MCF 10A (cell line): ENCODE results near the gene PIP5K1A. TPM values are rescaled to one million over a fixed set of nuclear protein-coding genes. Genes with fewer than 3 reads are reported as not detected.

ENCODE experiments used
- BruUV-seq: library from RNA; stranded (reverse); fragments of 400-500 nt; replicated peaks from 2 replicates; lab custom pipeline; 2021; lab: Mats Ljungman, UMichigan
- CTCF ChIA-PET: fragments of 300-600 bp; sonication (Branson Sonifier 250); formaldehyde crosslinking; extraction: SDS; loops from one replicate; lab custom pipeline; 2021; ENCODE audit warnings: antibody characterized with exemption, inconsistent platforms; lab: Yijun Ruan, JAX
- POLR2A ChIA-PET: fragments of 300-600, 350-650 bp; sonication (Branson Sonifier 250); formaldehyde crosslinking; extraction: SDS; loops from one replicate; lab custom pipeline; 2020; ENCODE audit warnings: antibody characterized with exemption, inconsistent platforms; lab: Yijun Ruan, JAX
- DNase-seq: peaks from one replicate; pipeline ENCODE4 v3.0.0-alpha.2; 2018; ENCODE audit not compliant: unreplicated experiment
- H3K27ac Mint-ChIP-seq: one replicate; pipeline ENCODE4 v1.8.0; 2022; ENCODE audit warnings: mild to moderate bottlenecking, low read depth, mixed read lengths; ENCODE audit not compliant: unreplicated experiment
- H3K27me3 Mint-ChIP-seq: one replicate; pipeline ENCODE4 v1.8.0; 2022; ENCODE audit warnings: mixed read lengths; ENCODE audit not compliant: insufficient read depth, unreplicated experiment
- H3K36me3 Mint-ChIP-seq: one replicate; pipeline ENCODE4 v1.8.0; 2022; ENCODE audit warnings: mild to moderate bottlenecking, moderate library complexity, mixed read lengths; ENCODE audit not compliant: insufficient read depth, unreplicated experiment
- H3K4me1 Mint-ChIP-seq: one replicate; pipeline ENCODE4 v1.8.0; 2022; ENCODE audit warnings: mixed read lengths; ENCODE audit not compliant: insufficient read depth, unreplicated experiment
- H3K4me3 Mint-ChIP-seq: one replicate; pipeline ENCODE4 v1.8.0; 2022; ENCODE audit warnings: mild to moderate bottlenecking, moderate library complexity, mixed read lengths; ENCODE audit not compliant: unreplicated experiment
- H3K9me3 Mint-ChIP-seq: one replicate; pipeline ENCODE4 v1.8.0; 2022; ENCODE audit warnings: mixed read lengths; ENCODE audit not compliant: unreplicated experiment
- intact Hi-C: fragments of 100-400 bp; cut with micrococcal nuclease; formaldehyde crosslinking; loops from 2 replicates; pipeline ENCODE4 v1.14.1; 2022
- total RNA-seq: library from RNA; stranded (reverse); gene quantifications from 2 replicates; pipeline ENCODE4 v1.2.3, GENCODE V29; 2022
- TF ChIP-seq, protein P1 (sequence below): fragments of 200-600 bp; IDR thresholded peaks from one replicate; pipeline ENCODE4 v1.8.0; 2022; ENCODE audit warnings: antibody characterized with exemption, mild to moderate bottlenecking; ENCODE audit not compliant: unreplicated experiment

PIP5K1A gene
- total RNA-seq, 1 experiment from 2014 or later: 163 TPM

DNA sequence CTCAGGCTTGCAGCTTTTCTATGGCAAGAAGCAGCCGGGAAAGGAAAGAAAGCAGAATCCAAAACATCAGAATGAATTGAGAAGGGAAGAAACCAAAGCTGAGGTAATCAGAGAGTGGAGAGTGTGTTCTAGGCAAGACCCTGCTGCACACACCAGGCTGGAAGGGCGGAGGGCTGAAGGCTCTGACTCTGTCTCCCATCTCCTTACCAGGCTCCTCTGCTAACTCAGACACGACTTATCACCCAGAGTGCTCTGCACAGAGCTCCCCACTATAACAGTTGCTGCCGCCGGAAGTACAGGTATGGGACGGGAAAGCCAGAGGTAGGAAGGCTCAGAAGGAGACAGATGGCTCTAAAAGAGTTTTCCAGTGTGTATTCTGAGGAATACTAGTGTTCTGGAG is 31.2 kb upstream of the PIP5K1A start:
- no peaks in the 10 kb centered on the region for H3K9me3 Mint-ChIP-seq
- H3K4me1 Mint-ChIP-seq: peaks cover 25% of the 10 kb centered on the region
- DNase-seq: no peak
- H3K4me3 Mint-ChIP-seq: peak overlapping the region; percentile 87
- CTCF ChIA-PET: interaction anchor here (0.6 to 1.9 kb wide), 6 partner anchors 21 to 596 kb away, joined by 3 to 6 read pairs (median 4); partner anchors contain the start of gene VPS72
- no TSS peak for BruUV-seq
- H3K27me3 Mint-ChIP-seq: no peaks in the 10 kb centered on the region
- intact Hi-C loops: no loop called here
- peaks cover 40% of the 10 kb centered on the region for H3K36me3 Mint-ChIP-seq
- TF ChIP-seq, protein P1, sequence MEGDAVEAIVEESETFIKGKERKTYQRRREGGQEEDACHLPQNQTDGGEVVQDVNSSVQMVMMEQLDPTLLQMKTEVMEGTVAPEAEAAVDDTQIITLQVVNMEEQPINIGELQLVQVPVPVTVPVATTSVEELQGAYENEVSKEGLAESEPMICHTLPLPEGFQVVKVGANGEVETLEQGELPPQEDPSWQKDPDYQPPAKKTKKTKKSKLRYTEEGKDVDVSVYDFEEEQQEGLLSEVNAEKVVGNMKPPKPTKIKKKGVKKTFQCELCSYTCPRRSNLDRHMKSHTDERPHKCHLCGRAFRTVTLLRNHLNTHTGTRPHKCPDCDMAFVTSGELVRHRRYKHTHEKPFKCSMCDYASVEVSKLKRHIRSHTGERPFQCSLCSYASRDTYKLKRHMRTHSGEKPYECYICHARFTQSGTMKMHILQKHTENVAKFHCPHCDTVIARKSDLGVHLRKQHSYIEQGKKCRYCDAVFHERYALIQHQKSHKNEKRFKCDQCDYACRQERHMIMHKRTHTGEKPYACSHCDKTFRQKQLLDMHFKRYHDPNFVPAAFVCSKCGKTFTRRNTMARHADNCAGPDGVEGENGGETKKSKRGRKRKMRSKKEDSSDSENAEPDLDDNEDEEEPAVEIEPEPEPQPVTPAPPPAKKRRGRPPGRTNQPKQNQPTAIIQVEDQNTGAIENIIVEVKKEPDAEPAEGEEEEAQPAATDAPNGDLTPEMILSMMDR: no peak
- peak overlapping the region; percentile 97 for H3K27ac Mint-ChIP-seq
- POLR2A ChIA-PET: interaction anchor here (0.7 to 4.8 kb wide), 11 partner anchors 9 to 860 kb away, joined by 3 to 91 read pairs (median 10); partner anchors contain the start of genes C1orf56, MINDY1, PIP5K1A and SELENBP1

DNA sequence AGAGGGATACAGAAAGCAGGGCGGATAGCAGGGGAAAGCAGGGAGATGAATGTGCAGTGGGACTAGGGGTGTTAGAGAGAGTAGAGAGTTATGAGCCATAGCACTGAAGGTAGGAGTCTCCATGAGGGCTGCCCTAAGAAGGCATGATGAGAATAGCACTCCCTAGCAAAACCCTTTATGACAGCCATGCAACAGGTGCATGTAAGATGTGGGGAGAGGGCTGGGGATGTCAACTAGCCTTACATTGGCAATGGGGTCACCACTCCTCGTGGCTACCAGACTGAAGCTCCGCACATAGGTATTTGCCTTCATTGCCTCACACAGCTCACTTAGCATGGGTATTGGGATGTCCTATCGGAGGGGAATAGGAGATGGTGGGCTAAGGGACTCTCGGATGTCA is 27.2 kb upstream of the PIP5K1A start:
- ChIA-PET CTCF (interaction anchor here (0.5 to 2.0 kb wide), 13 partner anchors 16 to 608 kb away, joined by 3 to 7 read pairs (median 3); partner anchors contain the start of genes PI4KB, PSMB4 and PSMD4), POLR2A (interaction anchor here (0.6 to 2.3 kb wide), 2 partner anchors 18 to 1098 kb away, joined by 3 to 8 read pairs; partner anchors contain the start of gene VPS72)
- Mint-ChIP-seq H3K27ac (peak overlapping the region; percentile 20), H3K4me1 (peaks cover 9% of the 10 kb centered on the region), H3K36me3 (peaks cover 52% of the 10 kb centered on the region), H3K9me3 (no peaks in the 10 kb centered on the region), H3K4me3 (no peak overlapping the region), H3K27me3 (no peaks in the 10 kb centered on the region)
- no TSS peak for BruUV-seq
- DNase-seq: no peak
- TF ChIP-seq, protein P1: no peak
- intact Hi-C loops: no loop called here

DNA sequence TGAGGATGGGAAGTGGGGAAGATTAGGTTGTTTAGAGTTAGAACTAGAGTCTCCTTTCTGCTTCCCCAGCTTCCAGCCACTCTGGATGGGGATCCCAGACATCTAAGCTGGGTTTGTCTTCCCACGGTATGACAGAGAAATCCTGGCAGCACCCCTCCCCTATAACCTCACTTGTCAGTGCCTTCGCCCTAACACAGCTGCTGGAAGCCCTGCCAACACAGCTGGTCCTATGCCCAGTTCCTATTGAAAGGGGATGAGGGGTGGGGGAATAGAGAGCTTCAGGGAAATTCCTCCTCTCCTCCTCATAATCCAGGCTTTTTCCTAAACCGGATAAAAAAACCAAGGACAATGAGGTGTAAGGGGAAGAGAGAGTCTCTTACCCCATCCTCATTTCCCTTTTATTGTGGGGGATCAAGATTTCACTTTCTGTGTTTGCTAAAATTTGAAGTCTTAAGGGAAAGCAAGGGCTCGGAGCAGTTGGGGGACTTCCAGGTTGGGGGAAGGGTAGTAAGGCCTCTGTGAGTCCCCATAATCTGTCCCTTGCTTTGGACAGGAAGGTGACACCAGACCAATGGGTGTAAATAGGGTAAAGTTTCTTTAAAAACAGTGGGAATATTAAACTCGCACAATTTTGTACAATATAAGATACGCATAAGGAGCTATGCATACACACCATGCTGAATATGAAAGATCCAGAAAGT is 23.2 kb upstream of the PIP5K1A start:
- TF ChIP-seq, protein P1: no peak
- H3K36me3 Mint-ChIP-seq: peaks cover 63% of the 10 kb centered on the region
- POLR2A ChIA-PET: interaction anchor here (1.8 to 4.0 kb wide), 4 partner anchors 8 to 79 kb away, joined by 5 to 24 read pairs (median 12); partner anchors contain the start of genes LYSMD1, PSMD4, SCNM1 and VPS72
- CTCF ChIA-PET: interaction anchor here (0.5 to 1.3 kb wide), 12 partner anchors 10 to 195 kb away, joined by 3 to 5 read pairs (median 4); partner anchors contain the start of gene VPS72
- no TSS peak for BruUV-seq
- no peaks in the 10 kb centered on the region for H3K27me3 Mint-ChIP-seq
- H3K9me3 Mint-ChIP-seq: no peaks in the 10 kb centered on the region
- no peak overlapping the region for H3K4me3 Mint-ChIP-seq
- H3K4me1 Mint-ChIP-seq: no peaks in the 10 kb centered on the region
- intact Hi-C loops: no loop called here
- H3K27ac Mint-ChIP-seq: peak overlapping the region; percentile 7
- no peak for DNase-seq

DNA sequence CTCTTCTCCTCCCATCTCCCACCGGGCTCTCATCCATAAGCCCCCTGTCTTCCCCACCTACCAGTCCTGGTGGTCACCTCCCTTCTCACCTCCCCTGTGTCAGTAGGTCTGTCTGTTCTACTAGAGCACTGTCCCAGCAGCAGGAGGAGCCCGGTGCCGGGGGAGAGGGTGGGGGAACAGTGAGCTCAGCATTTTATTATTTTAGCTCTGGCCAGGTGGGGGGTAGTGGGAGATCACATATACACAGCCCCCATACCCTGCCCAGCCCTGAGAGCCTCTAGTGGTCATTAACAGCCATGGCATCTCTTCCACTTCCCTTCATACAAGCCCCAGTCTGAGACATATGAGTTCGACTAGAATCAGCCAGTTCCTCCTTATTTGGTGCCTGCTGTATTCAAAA is 22.5 kb upstream of the PIP5K1A start, which contains the start of gene TMOD4:
Gene TMOD4 (minus strand): TSS at position 119 of the 400 bp plus-strand sequence. CDS start 1,106 bp downstream, outside the sequence.
- Mint-ChIP-seq H3K36me3 (peaks cover 69% of the 10 kb centered on the region), H3K9me3 (no peaks in the 10 kb centered on the region), H3K27me3 (no peaks in the 10 kb centered on the region), H3K27ac (peak within 1 kb of the TSS; percentile 7), H3K4me3 (no peak within 1 kb of the TSS), H3K4me1 (no peaks in the 10 kb centered on the region)
- BruUV-seq: no TSS peak
- DNase-seq: no peak
- POLR2A ChIA-PET: interaction anchor here (1.0 to 4.0 kb wide), 4 partner anchors 9 to 24 kb away, joined by 3 to 24 read pairs (median 12); partner anchors contain the start of genes LYSMD1, SCNM1 and VPS72
- CTCF ChIA-PET: interaction anchor here (0.6 to 1.3 kb wide), 10 partner anchors 9 to 165 kb away, joined by 3 to 5 read pairs (median 4); partner anchors contain the start of gene VPS72
- TF ChIP-seq, protein P1: peak; percentile 56
- intact Hi-C loops: no loop called here
